ENCODE measurements around the gene ROPN1B.
"Not testable (repeated sequence)": the region's sequence is repeated elsewhere in the genome, so short reads cannot be mapped to it uniquely, and the experiment has no call there.

The ROPN1B gene

GRCh38 chr3:125931355-125931880, 37.6 kb upstream of the ROPN1B start:
- not testable (repeated sequence) for H3K27ac ChIP-seq (ENCODE audit: insufficient read depth, low read depth, low read length, poor library complexity, severe bottlenecking); H3K36me3 ChIP-seq (ENCODE audit: control insufficient read depth, insufficient read depth, low read length); H3K4me1 ChIP-seq (ENCODE audit: control insufficient read depth, insufficient read depth, low read length); H3K4me3 ChIP-seq (ENCODE audit: insufficient read depth, low read depth, low read length); H3K27me3 ChIP-seq (ENCODE audit: control insufficient read depth, insufficient read depth, low read length, poor library complexity, severe bottlenecking); H3K9me3 ChIP-seq (ENCODE audit: control insufficient read depth, low read length)
- WGBS, 2 experiments: 93 to 94% methylated on average over 5 to 8 of the region's 14 CpGs

- not testable (repeated sequence) for H3K36me3 ChIP-seq (ENCODE audit: control insufficient read depth, insufficient read depth, low read length); H3K27ac ChIP-seq (ENCODE audit: insufficient read depth, low read depth, low read length, poor library complexity, severe bottlenecking); H3K27me3 ChIP-seq (ENCODE audit: control insufficient read depth, insufficient read depth, low read length, poor library complexity, severe bottlenecking); H3K4me3 ChIP-seq (ENCODE audit: insufficient read depth, low read depth, low read length); H3K4me1 ChIP-seq (ENCODE audit: control insufficient read depth, insufficient read depth, low read length); H3K9me3 ChIP-seq (ENCODE audit: control insufficient read depth, low read length)
- WGBS, 2 experiments: 93 to 94% methylated on average over 13 of the region's 17 CpGs
Observed at GRCh38 chr3:125933397-125934173, 35.4 kb upstream of the ROPN1B start.

GRCh38 chr3:125935252-125935874, 33.6 kb upstream of the ROPN1B start:
- not testable (repeated sequence) for H3K9me3 ChIP-seq (ENCODE audit: control insufficient read depth, low read length); H3K4me1 ChIP-seq (ENCODE audit: control insufficient read depth, insufficient read depth, low read length); H3K27me3 ChIP-seq (ENCODE audit: control insufficient read depth, insufficient read depth, low read length, poor library complexity, severe bottlenecking); H3K27ac ChIP-seq (ENCODE audit: insufficient read depth, low read depth, low read length, poor library complexity, severe bottlenecking); H3K36me3 ChIP-seq (ENCODE audit: control insufficient read depth, insufficient read depth, low read length); H3K4me3 ChIP-seq (ENCODE audit: insufficient read depth, low read depth, low read length)
- WGBS, 2 experiments: 93 to 95% methylated on average over 10 of the region's 10 CpGs

- WGBS, 2 experiments: 88 to 90% methylated on average over 10 to 13 of the region's 13 CpGs
- not testable (repeated sequence) for H3K36me3 ChIP-seq (ENCODE audit: control insufficient read depth, insufficient read depth, low read length); H3K4me3 ChIP-seq (ENCODE audit: insufficient read depth, low read depth, low read length); H3K27ac ChIP-seq (ENCODE audit: insufficient read depth, low read depth, low read length, poor library complexity, severe bottlenecking); H3K9me3 ChIP-seq (ENCODE audit: control insufficient read depth, low read length); H3K27me3 ChIP-seq (ENCODE audit: control insufficient read depth, insufficient read depth, low read length, poor library complexity, severe bottlenecking); H3K4me1 ChIP-seq (ENCODE audit: control insufficient read depth, insufficient read depth, low read length)
Observed at GRCh38 chr3:125936210-125936815, 32.7 kb upstream of the ROPN1B start.

GRCh38 chr3:125936891-125937290, 32.1 kb upstream of the ROPN1B start:
- not testable (repeated sequence) for H3K9me3 ChIP-seq (ENCODE audit: control insufficient read depth, low read length); H3K4me3 ChIP-seq (ENCODE audit: insufficient read depth, low read depth, low read length); H3K36me3 ChIP-seq (ENCODE audit: control insufficient read depth, insufficient read depth, low read length); H3K27me3 ChIP-seq (ENCODE audit: control insufficient read depth, insufficient read depth, low read length, poor library complexity, severe bottlenecking); H3K27ac ChIP-seq (ENCODE audit: insufficient read depth, low read depth, low read length, poor library complexity, severe bottlenecking); H3K4me1 ChIP-seq (ENCODE audit: control insufficient read depth, insufficient read depth, low read length)
- WGBS, 2 experiments: 62 to 73% methylated on average over 8 to 12 of the region's 13 CpGs

- H3K36me3 ChIP-seq (ENCODE audit: control insufficient read depth, insufficient read depth, low read length); H3K4me3 ChIP-seq (ENCODE audit: insufficient read depth, low read depth, low read length); H3K9me3 ChIP-seq (ENCODE audit: control insufficient read depth, low read length); H3K27ac ChIP-seq (ENCODE audit: insufficient read depth, low read depth, low read length, poor library complexity, severe bottlenecking); H3K4me1 ChIP-seq (ENCODE audit: control insufficient read depth, insufficient read depth, low read length): not testable (repeated sequence)
- 77 to 97% methylated on average over 1 of the region's 2 CpGs for WGBS, 2 experiments
- H3K27me3 ChIP-seq (ENCODE audit: control insufficient read depth, insufficient read depth, low read length, poor library complexity, severe bottlenecking): peaks cover 23% of the 10 kb centered on the region
Observed at GRCh38 chr3:125947806-125948205, 21.2 kb upstream of the ROPN1B start.

GRCh38 chr3:125948901-125949300, 20.1 kb upstream of the ROPN1B start:
- not testable (repeated sequence) for H3K4me3 ChIP-seq (ENCODE audit: insufficient read depth, low read depth, low read length); H3K9me3 ChIP-seq (ENCODE audit: control insufficient read depth, low read length); H3K27ac ChIP-seq (ENCODE audit: insufficient read depth, low read depth, low read length, poor library complexity, severe bottlenecking); H3K4me1 ChIP-seq (ENCODE audit: control insufficient read depth, insufficient read depth, low read length); H3K36me3 ChIP-seq (ENCODE audit: control insufficient read depth, insufficient read depth, low read length)
- 80 to 92% methylated on average over 3 of the region's 3 CpGs for WGBS, 2 experiments
- H3K27me3 ChIP-seq (ENCODE audit: control insufficient read depth, insufficient read depth, low read length, poor library complexity, severe bottlenecking): peaks cover 23% of the 10 kb centered on the region

- not testable (repeated sequence) for H3K36me3 ChIP-seq (ENCODE audit: control insufficient read depth, insufficient read depth, low read length); H3K27ac ChIP-seq (ENCODE audit: insufficient read depth, low read depth, low read length, poor library complexity, severe bottlenecking); H3K9me3 ChIP-seq (ENCODE audit: control insufficient read depth, low read length); H3K4me1 ChIP-seq (ENCODE audit: control insufficient read depth, insufficient read depth, low read length); H3K4me3 ChIP-seq (ENCODE audit: insufficient read depth, low read depth, low read length)
- peaks cover 42% of the 10 kb centered on the region for H3K27me3 ChIP-seq (ENCODE audit: control insufficient read depth, insufficient read depth, low read length, poor library complexity, severe bottlenecking)
- 86 to 89% methylated on average over 3 of the region's 3 CpGs for WGBS, 2 experiments
Observed at GRCh38 chr3:125951176-125951575, 17.8 kb upstream of the ROPN1B start.

GRCh38 chr3:125957020-125957419, 12.0 kb upstream of the ROPN1B start:
- 78 to 80% methylated on average over 1 to 4 of the region's 4 CpGs for WGBS, 2 experiments

GRCh38 chr3:125957674-125958510, 11.1 kb upstream of the ROPN1B start:
- 5 to 6% methylated on average over 74 to 75 of the region's 75 CpGs for WGBS, 2 experiments

More at GRCh38 chr3:125957020-125957419, 12.0 kb upstream of the ROPN1B start:
- not testable (repeated sequence) for H3K4me1 ChIP-seq (ENCODE audit: control insufficient read depth, insufficient read depth, low read length); H3K4me3 ChIP-seq (ENCODE audit: insufficient read depth, low read depth, low read length); H3K27ac ChIP-seq (ENCODE audit: insufficient read depth, low read depth, low read length, poor library complexity, severe bottlenecking); H3K9me3 ChIP-seq (ENCODE audit: control insufficient read depth, low read length); H3K36me3 ChIP-seq (ENCODE audit: control insufficient read depth, insufficient read depth, low read length)
- H3K27me3 ChIP-seq (ENCODE audit: control insufficient read depth, insufficient read depth, low read length, poor library complexity, severe bottlenecking): peaks cover 56% of the 10 kb centered on the region

More at GRCh38 chr3:125957674-125958510, 11.1 kb upstream of the ROPN1B start:
- H3K9me3 ChIP-seq (ENCODE audit: control insufficient read depth, low read length): no peaks in the 10 kb centered on the region
- peaks cover 50% of the 10 kb centered on the region for H3K27me3 ChIP-seq (ENCODE audit: control insufficient read depth, insufficient read depth, low read length, poor library complexity, severe bottlenecking)
- no peaks in the 10 kb centered on the region for H3K4me1 ChIP-seq (ENCODE audit: control insufficient read depth, insufficient read depth, low read length)
- no peaks in the 10 kb centered on the region for H3K36me3 ChIP-seq (ENCODE audit: control insufficient read depth, insufficient read depth, low read length)
- no peak overlapping the region for H3K27ac ChIP-seq (ENCODE audit: insufficient read depth, low read depth, low read length, poor library complexity, severe bottlenecking)
- H3K4me3 ChIP-seq (ENCODE audit: insufficient read depth, low read depth, low read length): no peak overlapping the region
